OCI-LY1 (cell line): Measurements from ENCODE around the gene AHDC1.
A peak's percentile ranks its signal among the peaks of the same experiment; 100 is the strongest.

ENCODE experiments used
- H2AFZ ChIP-seq: fragments of 200-600 bp; sonication (generic), shearing (Covaris generic); 2 replicates; pipeline ENCODE4 v1.6.0; 2014; ENCODE audit warnings: antibody characterized with exemption, mild to moderate bottlenecking, low read length
- H3F3A ChIP-seq: fragments of 200-600 bp; sonication (generic), shearing (Covaris generic); 2 replicates; pipeline ENCODE4 v1.6.0; 2014; ENCODE audit warnings: mild to moderate bottlenecking, antibody characterized with exemption, low read length, moderate library complexity; ENCODE audit not compliant: insufficient read depth
- H3K27ac ChIP-seq: fragments of 200-600 bp; sonication (generic); 2 replicates; pipeline ENCODE4 v1.5.1; 2014; ENCODE audit warnings: low read length, mixed run types, mild to moderate bottlenecking, low read depth; ENCODE audit not compliant: poor library complexity, severe bottlenecking
- H3K27me3 ChIP-seq: fragments of 200-600 bp; sonication (generic); 2 replicates; pipeline ENCODE4 v1.6.0; 2014; ENCODE audit warnings: antibody characterized with exemption, mild to moderate bottlenecking, low read length, moderate library complexity; ENCODE audit not compliant: insufficient read depth
- H3K36me3 ChIP-seq: fragments of 200-600 bp; sonication (generic); 2 replicates; pipeline ENCODE4 v1.6.1; 2014; ENCODE audit warnings: mild to moderate bottlenecking, antibody characterized with exemption, low read length, moderate library complexity, mixed read lengths; ENCODE audit not compliant: insufficient read depth
- H3K4me1 ChIP-seq: fragments of 200-600 bp; sonication (generic); 2 replicates; pipeline ENCODE4 v1.5.1; 2014; ENCODE audit warnings: mild to moderate bottlenecking, low read length, moderate library complexity; ENCODE audit not compliant: insufficient read depth, severe bottlenecking
- H3K4me2 ChIP-seq: fragments of 200-600 bp; sonication (generic), shearing (Covaris generic); 2 replicates; pipeline ENCODE4 v1.6.1; 2014; ENCODE audit warnings: low read length
- H3K4me3 ChIP-seq: fragments of 200-600 bp; sonication (generic); 2 replicates; pipeline ENCODE4 v1.5.1; 2014; ENCODE audit warnings: low read length, low read depth, mild to moderate bottlenecking, mixed read lengths; ENCODE audit not compliant: poor library complexity, severe bottlenecking
- H3K79me2 ChIP-seq: fragments of 200-600 bp; shearing (Covaris generic); 2 replicates; pipeline ENCODE4 v1.6.1; 2016; ENCODE audit warnings: mixed run types, low read length, mixed read lengths; ENCODE audit not compliant: insufficient read depth
- H3K9ac ChIP-seq: fragments of 200-600 bp; sonication (generic), shearing (Covaris generic); 2 replicates; pipeline ENCODE4 v1.6.1; 2014; ENCODE audit warnings: mild to moderate bottlenecking, low read length, mixed read lengths
- H3K9me2 ChIP-seq: fragments of 200-600 bp; sonication (generic), shearing (Covaris generic); 2 replicates; pipeline ENCODE4 v1.6.1; 2014; ENCODE audit warnings: low read depth, mild to moderate bottlenecking, low read length, mixed read lengths
- H3K9me3 ChIP-seq: fragments of 200-600 bp; shearing (Covaris generic); 2 replicates; pipeline ENCODE4 v1.6.1; 2014; ENCODE audit warnings: low read length, mixed read lengths
- H4K20me1 ChIP-seq: fragments of 200-600 bp; sonication (generic), shearing (Covaris generic); 2 replicates; pipeline ENCODE4 v1.6.0; 2016; ENCODE audit warnings: mild to moderate bottlenecking, low read length; ENCODE audit not compliant: insufficient read depth
- CTCF ChIP-seq: fragments of 200-600 bp; sonication (generic), shearing (Covaris generic); IDR thresholded peaks from 2 replicates; pipeline ENCODE4 v1.5.1; 2017; ENCODE audit warnings: mild to moderate bottlenecking, antibody characterized with exemption, low read length, moderate library complexity, mixed read lengths
- EZH2 ChIP-seq: fragments of 200-600 bp; sonication (generic), shearing (Covaris generic); IDR thresholded peaks from 2 replicates; pipeline ENCODE4 v1.8.0; 2017; ENCODE audit warnings: borderline replicate concordance, mixed run types, mild to moderate bottlenecking, antibody characterized with exemption, low read length, moderate library complexity, mixed read lengths

Gene AHDC1

GRCh38 chr1:27522432-27523336 lies 81.3 kb downstream of the AHDC1 start:
- H3K4me3 ChIP-seq, result no peak overlapping the region
- no peaks in the 10 kb centered on the region for H3K36me3 ChIP-seq
- H3K27ac ChIP-seq, result peak overlapping the region; percentile 99
- H3K9me2 ChIP-seq, result no peaks in the 10 kb centered on the region
- peak overlapping the region; percentile 43; the same call in 1 of the 2 replicates for H3K9ac ChIP-seq
- peaks cover 76% of the 10 kb centered on the region for H3K4me1 ChIP-seq
- no peaks in the 10 kb centered on the region for H4K20me1 ChIP-seq
- H3K27me3 ChIP-seq, result no peaks in the 10 kb centered on the region
- no peaks in the 10 kb centered on the region for H3K9me3 ChIP-seq
- H3K79me2 ChIP-seq, result no peaks in the 10 kb centered on the region
- H2AFZ ChIP-seq, result no peak overlapping the region
- no peaks in the 10 kb centered on the region for H3F3A ChIP-seq
- TF ChIP-seq CTCF, result peak; percentile 50
- no peak for TF ChIP-seq EZH2
- peak overlapping the region; percentile 16; the same call in 1 of the 2 replicates for H3K4me2 ChIP-seq

GRCh38 chr1:27521861-27522431 lies 82.0 kb downstream of the AHDC1 start:
- Histone ChIP-seq H3K27ac (peak overlapping the region; percentile 99), H3K36me3 (no peaks in the 10 kb centered on the region), H3K9ac (no peak overlapping the region; the same call in 1 of the 2 replicates), H3K4me1 (peaks cover 70% of the 10 kb centered on the region), H3K9me3 (no peaks in the 10 kb centered on the region), H4K20me1 (no peaks in the 10 kb centered on the region), H3K9me2 (no peaks in the 10 kb centered on the region), H3K4me2 (no peak overlapping the region; the same call in 1 of the 2 replicates), H3K27me3 (no peaks in the 10 kb centered on the region), H3F3A (no peaks in the 10 kb centered on the region), H3K79me2 (no peaks in the 10 kb centered on the region), H2AFZ (no peak overlapping the region), H3K4me3 (no peak overlapping the region)
- TF ChIP-seq CTCF (no peak), EZH2 (no peak)

GRCh38 chr1:27521336-27521831 lies 82.6 kb downstream of the AHDC1 start:
- Histone ChIP-seq H3K27ac (peak overlapping the region; percentile 99), H3K9me2 (no peaks in the 10 kb centered on the region), H3K4me1 (peaks cover 64% of the 10 kb centered on the region), H3F3A (no peaks in the 10 kb centered on the region), H3K79me2 (no peaks in the 10 kb centered on the region), H3K27me3 (no peaks in the 10 kb centered on the region), H3K4me3 (no peak overlapping the region), H3K36me3 (no peaks in the 10 kb centered on the region), H2AFZ (no peak overlapping the region), H4K20me1 (no peaks in the 10 kb centered on the region), H3K9ac (peak overlapping the region; percentile 10; the same call in 1 of the 2 replicates), H3K4me2 (no peak overlapping the region; the same call in 1 of the 2 replicates), H3K9me3 (no peaks in the 10 kb centered on the region)
- TF ChIP-seq EZH2 (no peak), CTCF (no peak)
